ENCODE results near the gene PEX10. TPM values are rescaled to one million over a fixed set of nuclear protein-coding genes. Genes with fewer than 3 reads are reported as not detected.

The PEX10 gene
- total RNA-seq, 6 experiments from 2014 or later, result 7.4 to 24.3 (median 10.5) TPM

DNA sequence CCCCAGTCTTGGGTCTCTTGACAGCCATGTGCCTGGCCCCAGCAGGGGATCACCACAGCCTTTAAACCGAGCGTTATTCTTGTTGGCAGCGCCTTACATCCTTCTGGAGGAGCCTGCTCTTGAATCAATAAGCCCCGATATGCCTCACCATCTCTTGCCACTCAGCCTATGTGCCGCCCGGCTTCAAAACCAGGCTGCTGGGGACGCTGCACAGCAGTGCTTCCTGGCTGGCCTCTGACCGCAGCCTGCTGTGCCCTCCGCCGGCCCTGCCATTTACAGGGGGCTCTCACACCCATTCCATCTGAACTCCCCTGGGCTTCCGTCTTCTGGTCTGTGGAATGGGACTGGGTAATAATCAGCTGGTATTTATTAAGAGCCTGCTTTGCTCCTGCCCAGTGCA is 3.0 kb upstream of the PEX10 start:
- Histone ChIP-seq H3K27me3 (no peaks in the 10 kb centered on the region), H3K4me3 (no peak overlapping the region), H3K4me1 (peaks cover 0 to 20% (median 8%) of the 10 kb centered on the region in 4 donors), H3K9me3 (no peaks in the 10 kb centered on the region), H3K27ac (no peak overlapping the region), H3K36me3 (no peaks in the 10 kb centered on the region)
- intact Hi-C loops (cut with DNase I), result loop anchor here in 1 of 2 donors (5.0 kb wide), 1 partner anchor 132 kb away; no protein-coding TSS in a partner anchor
- DNase-seq (no peak), ATAC-seq (no peak)
- TF ChIP-seq, protein P1, sequence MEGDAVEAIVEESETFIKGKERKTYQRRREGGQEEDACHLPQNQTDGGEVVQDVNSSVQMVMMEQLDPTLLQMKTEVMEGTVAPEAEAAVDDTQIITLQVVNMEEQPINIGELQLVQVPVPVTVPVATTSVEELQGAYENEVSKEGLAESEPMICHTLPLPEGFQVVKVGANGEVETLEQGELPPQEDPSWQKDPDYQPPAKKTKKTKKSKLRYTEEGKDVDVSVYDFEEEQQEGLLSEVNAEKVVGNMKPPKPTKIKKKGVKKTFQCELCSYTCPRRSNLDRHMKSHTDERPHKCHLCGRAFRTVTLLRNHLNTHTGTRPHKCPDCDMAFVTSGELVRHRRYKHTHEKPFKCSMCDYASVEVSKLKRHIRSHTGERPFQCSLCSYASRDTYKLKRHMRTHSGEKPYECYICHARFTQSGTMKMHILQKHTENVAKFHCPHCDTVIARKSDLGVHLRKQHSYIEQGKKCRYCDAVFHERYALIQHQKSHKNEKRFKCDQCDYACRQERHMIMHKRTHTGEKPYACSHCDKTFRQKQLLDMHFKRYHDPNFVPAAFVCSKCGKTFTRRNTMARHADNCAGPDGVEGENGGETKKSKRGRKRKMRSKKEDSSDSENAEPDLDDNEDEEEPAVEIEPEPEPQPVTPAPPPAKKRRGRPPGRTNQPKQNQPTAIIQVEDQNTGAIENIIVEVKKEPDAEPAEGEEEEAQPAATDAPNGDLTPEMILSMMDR (IDR thresholded peaks at IDR 0.05), result no peak
- no peak for TF ChIP-seq POLR2A (IDR thresholded peaks at IDR 0.05)
- 53% methylated on average over 6 of the region's 11 CpGs for WGBS (ENCODE audit: insufficient coverage, low coverage, low lambda C conversion rate, missing lambda C conversion rate)

DNA sequence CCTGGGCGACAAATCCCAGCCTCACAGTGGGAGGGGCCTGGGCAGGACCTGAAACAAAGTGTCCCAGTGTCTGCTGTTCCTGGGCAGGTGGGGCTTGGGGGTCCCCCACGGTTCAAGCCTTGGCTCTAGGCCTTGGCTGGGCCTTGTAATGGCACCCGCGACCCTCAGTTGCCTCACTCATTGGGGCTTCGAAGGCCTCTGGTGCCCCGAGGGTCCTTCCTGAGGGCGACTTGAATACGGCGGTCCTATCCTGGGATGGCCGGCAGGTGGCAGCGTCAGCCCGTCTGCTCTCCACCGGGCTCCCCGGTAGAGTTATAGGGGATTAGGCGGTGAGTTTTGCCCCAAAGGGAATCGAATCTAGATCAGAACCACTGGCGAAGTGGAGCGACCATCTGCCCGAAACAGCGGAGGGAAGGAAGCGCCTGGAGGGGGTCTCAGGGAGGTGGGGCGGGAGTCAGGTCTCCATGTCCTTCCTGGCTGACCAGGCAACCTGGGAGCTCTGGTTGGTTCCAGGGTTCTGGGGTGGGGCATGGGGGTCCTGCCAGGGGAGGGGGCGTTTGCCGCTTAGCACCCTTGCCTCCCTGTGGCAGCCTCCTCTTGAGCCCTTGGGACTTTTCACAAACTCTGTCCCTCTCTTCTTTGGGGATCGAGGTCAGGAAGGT is 2.1 kb upstream of the PEX10 start:
- ATAC-seq (peak; percentile 39 to 50 (median 46)), DNase-seq (peak; percentile 74 to 76 (median 75))
- WGBS (ENCODE audit: insufficient coverage, low coverage, low lambda C conversion rate, missing lambda C conversion rate), result 0% methylated on average over 5 of the region's 25 CpGs
- no peak overlapping the region for H3K27ac ChIP-seq
- intact Hi-C loops (cut with DNase I), result no loop called here
- H3K4me1 ChIP-seq, result peaks cover 0 to 21% (median 8%) of the 10 kb centered on the region in 4 donors
- H3K36me3 ChIP-seq, result no peaks in the 10 kb centered on the region
- no peak overlapping the region for H3K4me3 ChIP-seq
- H3K9me3 ChIP-seq, result no peaks in the 10 kb centered on the region
- H3K27me3 ChIP-seq, result no peaks in the 10 kb centered on the region
- TF ChIP-seq POLR2A (IDR thresholded peaks at IDR 0.05), result no peak
- TF ChIP-seq, protein P1 (IDR thresholded peaks at IDR 0.05), result peak; percentile 82 to 93 (median 84)

DNA sequence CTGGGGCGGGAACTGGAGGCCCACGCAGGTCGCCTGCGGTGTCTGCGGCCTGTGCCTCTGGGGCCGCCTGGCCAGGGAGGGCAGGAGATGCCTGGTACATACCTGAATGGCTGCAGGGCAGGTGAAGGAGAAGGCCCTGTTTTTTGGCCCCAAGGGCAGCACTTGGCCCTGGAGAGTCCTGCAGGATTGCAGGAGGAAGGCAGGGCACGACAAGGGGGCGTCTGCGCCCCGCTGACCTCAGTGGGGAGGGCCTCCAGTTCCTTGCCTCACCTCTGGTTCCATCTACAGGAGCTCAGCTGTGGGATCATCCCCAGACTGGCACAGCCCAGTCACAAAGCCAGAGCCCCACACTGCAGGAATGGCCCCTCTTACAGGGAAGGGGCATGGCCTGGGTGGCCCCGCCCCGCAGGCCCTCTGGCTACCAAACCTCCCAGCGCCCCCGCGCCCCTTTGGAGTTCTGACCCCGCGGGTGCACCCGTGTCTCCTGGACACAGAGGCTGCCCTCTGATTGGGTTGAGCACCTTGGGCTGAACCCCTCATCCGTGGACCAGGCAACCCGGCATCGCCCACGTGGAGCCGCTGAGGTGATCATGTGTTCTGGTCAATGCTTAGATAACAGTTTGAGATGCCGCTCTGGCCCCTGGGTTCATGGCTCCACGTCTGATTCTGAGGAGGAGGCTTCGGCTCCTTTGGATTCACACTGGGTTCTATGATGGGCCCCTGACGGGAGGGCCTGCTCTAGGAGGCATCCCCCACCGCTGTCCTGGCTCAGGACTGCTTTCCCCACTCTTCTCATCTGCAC is 1.3 kb upstream of the PEX10 start:
- H3K27ac ChIP-seq, result peak overlapping the region; percentile 59 to 82 (median 77)
- peak overlapping the region; percentile 99 to 100 (median 99) for H3K4me3 ChIP-seq
- H3K36me3 ChIP-seq, result no peaks in the 10 kb centered on the region
- no peaks in the 10 kb centered on the region for H3K9me3 ChIP-seq
- intact Hi-C loops (cut with DNase I), result no loop called here
- ATAC-seq (peak in 2 of 4 donors; percentile 0), DNase-seq (no peak)
- no peaks in the 10 kb centered on the region for H3K27me3 ChIP-seq
- 0% methylated on average over 1 of the region's 28 CpGs for WGBS (ENCODE audit: insufficient coverage, low coverage, low lambda C conversion rate, missing lambda C conversion rate)
- H3K4me1 ChIP-seq, result peaks cover 0 to 24% (median 8%) of the 10 kb centered on the region in 4 donors
- TF ChIP-seq, protein P1 (IDR thresholded peaks at IDR 0.05), result no peak
- no peak for TF ChIP-seq POLR2A (IDR thresholded peaks at IDR 0.05)

DNA sequence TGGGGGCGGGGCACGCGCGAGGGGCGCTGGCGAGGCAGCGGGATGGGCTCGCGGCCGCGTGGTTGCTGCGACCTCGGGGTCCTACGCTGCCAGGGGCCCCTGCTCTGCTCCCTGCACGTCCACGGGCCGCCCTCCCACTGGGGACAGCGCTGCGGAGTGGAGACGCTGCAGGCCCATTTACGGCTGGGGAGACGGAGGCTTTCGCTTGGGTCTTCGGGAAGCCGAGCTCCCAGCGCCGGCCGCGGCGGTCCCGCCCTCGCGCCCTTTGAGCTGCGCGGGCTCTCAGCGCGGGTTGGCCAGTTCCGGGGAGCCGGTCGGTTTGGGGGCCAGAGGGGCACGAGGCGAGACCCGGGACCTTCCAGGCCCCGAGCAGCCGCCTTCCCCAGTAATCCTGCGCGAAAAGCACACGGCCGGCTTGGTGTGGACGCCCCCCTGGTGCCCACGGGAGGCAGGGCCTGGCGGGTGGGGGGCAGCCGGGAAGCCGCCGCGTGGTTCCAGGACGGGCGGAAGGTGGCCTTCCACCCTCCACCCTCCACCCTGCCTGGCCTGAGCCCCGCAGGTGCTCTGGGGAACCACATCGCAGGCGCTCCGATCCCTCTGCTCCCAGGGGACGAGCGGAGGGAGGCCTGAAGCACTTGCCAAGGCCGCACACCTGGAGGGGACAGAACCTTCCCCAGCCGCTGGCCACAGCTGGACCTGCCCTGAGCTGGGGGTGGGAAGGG is 570 bp upstream of the PEX10 start:
- peak overlapping the region; percentile 99 to 100 (median 99) for H3K4me3 ChIP-seq
- H3K9me3 ChIP-seq, result no peaks in the 10 kb centered on the region
- DNase-seq, result peak in 1 of 3 donors; percentile 51
- ATAC-seq, result peak; percentile 23 to 66 (median 54)
- H3K36me3 ChIP-seq, result no peaks in the 10 kb centered on the region
- H3K27ac ChIP-seq, result peak overlapping the region; percentile 59 to 82 (median 77)
- TF ChIP-seq POLR2A (IDR thresholded peaks at IDR 0.05), result peak; percentile 62
- TF ChIP-seq, protein P1 (IDR thresholded peaks at IDR 0.05), result no peak
- H3K4me1 ChIP-seq, result peaks cover 0 to 24% (median 8%) of the 10 kb centered on the region in 4 donors
- no peaks in the 10 kb centered on the region for H3K27me3 ChIP-seq
- no CpG with 5 or more reads among the region's 66 CpGs for WGBS (ENCODE audit: insufficient coverage, low coverage, low lambda C conversion rate, missing lambda C conversion rate)
- intact Hi-C loops (cut with DNase I), result no loop called here
